AG10803 (cell line): ENCODE measurements around the gene SEC14L5.

ENCODE experiments used
- DNase-seq: peaks from one replicate; pipeline ENCODE4 v3.0.0; 2010; ENCODE audit warnings: low read depth
- H3K4me3 ChIP-seq: 2 replicates; pipeline ENCODE4 v1.5.1; 2011; ENCODE audit warnings: mild to moderate bottlenecking, low read length, control low read depth
- CTCF ChIP-seq: conservative IDR thresholded peaks from 2 replicates; pipeline ENCODE4 v1.5.1; 2011; ENCODE audit warnings: mild to moderate bottlenecking, low read length, control low read depth, inconsistent platforms

The SEC14L5 gene

GRCh38 chr16:4957720-4958509 is at the start of gene SEC14L5:
Gene SEC14L5 (plus strand): TSS chr16:4958330. CDS start chr16:4959324, 994 bp downstream.
- H3K4me3 ChIP-seq = peak within 1 kb of the TSS; percentile 68
- no peak for TF ChIP-seq CTCF
- DNase-seq = peak; percentile 95

DNA sequence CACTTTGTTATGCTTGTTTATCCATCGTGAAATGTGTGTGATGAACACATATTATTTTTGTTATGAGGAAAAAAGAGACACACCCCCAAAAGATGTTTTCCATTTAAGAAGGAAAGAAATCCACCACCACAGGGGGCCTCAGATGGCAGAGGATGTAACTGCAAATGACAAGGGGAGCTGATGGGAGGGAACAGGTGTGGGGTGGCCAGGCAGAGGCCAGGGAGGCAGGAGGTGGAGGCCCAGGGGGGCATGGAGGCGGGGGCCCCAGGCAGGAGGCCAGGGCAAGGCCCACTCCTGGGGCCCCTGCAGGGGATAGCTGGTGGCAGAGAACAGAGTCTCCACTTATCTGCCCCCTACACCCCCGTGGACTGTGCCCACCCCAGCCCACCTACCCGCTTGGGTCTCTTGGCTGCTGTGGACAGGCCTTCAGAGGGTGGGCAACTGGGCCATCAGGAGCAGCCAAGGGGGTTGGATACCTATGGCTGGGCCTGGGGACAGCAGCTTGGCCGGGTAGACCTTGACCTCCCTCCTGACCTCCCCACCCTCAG is 49.2 kb upstream of the SEC14L5 start:
- H3K4me3 ChIP-seq = no peak overlapping the region
- DNase-seq = no peak
- TF ChIP-seq CTCF = no peak

DNA sequence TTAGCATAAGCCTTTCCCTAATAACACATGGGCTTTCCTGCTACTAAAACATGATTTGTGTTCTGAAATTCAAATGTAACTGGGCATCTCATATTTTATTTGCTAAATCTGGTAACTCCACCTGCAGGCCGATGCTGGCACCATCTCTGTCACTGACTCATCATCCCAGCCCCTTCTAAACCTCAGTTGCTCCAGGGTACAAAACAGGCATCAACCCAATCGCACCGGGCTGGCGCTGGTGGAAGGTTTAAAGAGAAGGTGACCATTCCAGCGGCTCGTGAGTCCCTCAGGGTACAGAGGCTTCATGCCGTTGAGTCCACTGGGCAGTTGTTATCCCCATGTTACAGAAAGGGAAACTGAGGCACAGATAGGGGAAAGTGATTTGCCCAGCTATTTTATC is 48.3 kb upstream of the SEC14L5 start:
- no peak overlapping the region for H3K4me3 ChIP-seq
- DNase-seq = no peak
- no peak for TF ChIP-seq CTCF

DNA sequence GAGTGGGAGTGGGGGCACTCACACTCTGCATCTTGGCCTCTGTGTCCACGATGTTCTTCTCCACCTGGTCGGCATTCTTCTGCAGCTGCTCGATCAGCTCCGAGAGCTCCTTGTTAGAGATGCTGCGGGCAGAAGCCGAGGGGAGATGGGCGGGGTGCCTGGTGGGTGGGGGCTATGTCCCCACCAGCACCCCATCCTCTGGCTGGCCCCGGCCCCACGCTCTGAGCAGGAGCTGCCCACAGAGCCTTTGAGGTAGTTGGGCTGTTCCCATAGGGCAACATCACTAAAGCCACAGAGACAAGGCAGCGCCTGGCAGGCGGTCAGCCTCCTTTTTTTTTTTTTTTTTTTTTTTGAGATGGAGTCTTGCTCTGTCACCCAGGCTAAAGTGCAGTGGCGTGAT is 47.3 kb upstream of the SEC14L5 start:
- no peak for TF ChIP-seq CTCF
- no peak for DNase-seq
- no peak overlapping the region for H3K4me3 ChIP-seq

DNA sequence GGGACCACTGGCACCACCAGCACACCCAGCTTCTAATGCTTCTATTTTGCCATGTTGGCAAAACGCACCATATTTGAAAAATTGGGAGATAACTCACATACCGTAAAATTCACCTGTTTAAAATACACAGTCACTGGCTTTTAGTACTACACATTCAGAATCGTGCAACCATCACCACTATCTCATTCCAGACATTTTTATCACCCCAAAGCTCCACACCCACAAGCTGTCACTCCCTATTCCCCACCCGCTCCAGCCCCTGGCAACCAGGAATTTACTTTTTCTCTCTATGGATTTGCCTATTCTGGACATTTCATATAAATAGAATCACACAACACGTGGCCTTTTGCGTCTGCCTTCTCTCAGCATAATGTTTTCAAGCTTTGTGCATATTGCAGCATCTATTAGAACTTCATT is 46.2 kb upstream of the SEC14L5 start:
- DNase-seq = peak; percentile 74
- no peak overlapping the region for H3K4me3 ChIP-seq
- no peak for TF ChIP-seq CTCF

DNA sequence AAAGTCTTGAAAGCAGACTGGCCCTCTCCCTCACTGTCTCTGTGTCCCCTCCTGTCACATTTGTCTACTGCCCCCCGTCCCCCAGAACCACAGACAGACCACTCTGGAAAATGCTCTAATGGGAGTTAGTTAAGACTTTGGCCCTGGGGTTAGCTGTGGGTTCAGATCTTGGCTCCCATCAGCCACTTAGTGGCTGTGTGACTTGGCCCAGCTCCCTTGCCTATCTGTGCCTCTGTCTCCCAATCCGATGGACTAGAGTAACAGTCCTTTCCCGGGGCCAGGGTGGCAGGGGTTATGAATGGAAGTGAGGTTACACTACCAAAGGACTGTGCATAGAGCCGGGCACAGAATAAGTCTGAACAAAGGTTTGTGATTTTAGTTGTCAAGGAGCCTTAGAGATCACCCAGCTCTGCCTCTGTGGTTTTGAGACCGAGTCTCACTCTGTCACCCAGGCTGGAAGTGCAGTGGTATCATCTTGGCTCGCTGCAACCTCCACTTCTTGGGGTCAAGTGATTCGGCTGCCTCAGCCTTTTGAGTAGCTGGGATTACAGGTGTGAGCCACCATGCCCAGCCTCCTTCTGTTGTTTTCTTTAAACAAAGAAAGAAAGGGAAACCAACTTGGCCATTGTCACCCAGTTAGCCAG is 44.9 kb upstream of the SEC14L5 start:
- no peak for DNase-seq
- H3K4me3 ChIP-seq = no peak overlapping the region
- no peak for TF ChIP-seq CTCF
